SK-N-MC (cell line): ENCODE results near the gene BCOR.

Source experiments
- EZH2 ChIP-seq: fragments of 200-600 bp; sonication (generic); IDR thresholded peaks from one replicate; pipeline ENCODE4 v1.6.1; 2017; ENCODE audit warnings: antibody characterized with exemption
- FOXP2 ChIP-seq: optimal IDR thresholded peaks from 2 replicates; pipeline ENCODE3; 2011; ENCODE audit warnings: mild to moderate bottlenecking, moderate library complexity; ENCODE audit not compliant: insufficient read depth; ENCODE audit errors: extremely low read length, control extremely low read depth
- POLR2AphosphoS5 ChIP-seq: IDR thresholded peaks from 2 replicates; pipeline ENCODE4 v1.6.1; 2012; ENCODE audit warnings: mild to moderate bottlenecking, low read depth, low read length, borderline replicate concordance

- TF ChIP-seq POLR2AphosphoS5 (no peak), EZH2 (no peak), FOXP2 (no peak)
Measured at GRCh38 chrX:40093586-40093985, 4.2 kb downstream of the BCOR start.
